Stimulated activated CD8-positive, alpha-beta memory T cell treated with anti-CD3 and anti-CD28 coated beads, Interleukin-4, amount 100 ng/mL, for 24 hours (primary cell): ENCODE measurements around the gene MARF1.
"Not testable (repeated sequence)": the region's sequence is repeated elsewhere in the genome, so short reads cannot be mapped to it uniquely, and the experiment has no call there.

Source experiments
- DNase-seq: peaks from one replicate; pipeline ENCODE4 v3.0.0-alpha.2; 2020; ENCODE audit warnings: low read depth

The MARF1 gene

DNA sequence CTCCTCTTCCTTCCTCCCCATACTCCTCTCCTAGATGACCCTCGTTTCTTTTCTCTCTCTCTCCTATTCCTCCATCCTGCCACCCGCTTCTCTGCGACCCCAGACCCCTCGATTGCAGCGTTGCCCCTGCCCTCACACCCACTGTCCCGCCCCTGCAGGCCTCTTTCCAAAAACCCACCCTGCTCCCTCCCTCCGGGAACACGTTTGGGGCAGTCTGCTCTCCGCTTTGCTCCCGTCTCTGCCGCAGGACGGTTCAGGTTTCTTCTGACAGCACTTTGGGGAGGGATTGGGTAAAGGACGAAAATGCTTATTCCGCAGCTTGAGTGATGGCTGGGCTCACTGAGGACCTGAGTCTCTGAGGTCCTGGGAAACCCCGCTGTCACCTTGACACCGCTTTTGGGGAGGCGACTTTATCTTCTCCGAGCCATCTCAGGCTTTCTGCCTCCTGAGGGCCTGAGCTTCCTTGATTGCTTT is 7.8 kb upstream of the MARF1 start:
- peak; percentile 24 for DNase-seq

DNA sequence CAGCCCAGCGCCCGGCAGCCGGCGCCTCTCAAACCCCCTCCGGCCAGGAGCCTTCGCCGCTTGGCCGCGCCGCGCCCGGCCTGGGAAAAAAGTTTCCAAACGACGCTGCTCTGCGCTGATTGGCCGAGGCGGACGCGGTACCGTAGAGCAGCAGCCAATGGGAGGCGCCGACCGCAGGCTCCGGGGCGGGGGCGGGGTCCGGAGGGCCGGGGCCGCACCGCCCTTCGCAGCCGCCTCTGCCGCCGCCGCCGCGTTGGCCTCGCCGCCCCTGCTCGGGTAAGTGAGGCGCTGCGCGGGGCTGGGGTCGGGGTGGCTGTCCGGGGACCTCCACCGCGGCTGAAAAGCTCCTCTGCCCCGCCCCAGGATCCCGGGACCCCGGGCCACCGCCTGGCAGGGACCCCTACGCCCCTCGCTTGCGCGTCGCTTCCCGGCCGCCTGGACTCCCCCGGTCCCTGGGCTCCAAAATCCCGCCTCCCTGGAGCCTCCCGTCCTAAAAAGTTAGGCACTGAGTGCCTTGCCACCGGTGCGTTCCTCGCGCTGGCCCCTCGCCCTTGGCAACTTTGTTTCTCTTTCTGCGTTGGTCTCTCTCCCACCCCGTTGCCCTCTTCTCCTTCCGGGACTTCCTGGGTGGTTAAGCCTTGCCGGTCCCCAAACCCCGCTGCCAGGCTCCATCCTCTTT is 7.2 kb upstream of the MARF1 start, which contains the start of gene NDE1:
Gene NDE1 (plus strand): TSS at position 227 of the 679 bp plus-strand sequence. CDS start 14,534 bp downstream, outside the sequence.
- DNase-seq = peak; percentile 82

DNA sequence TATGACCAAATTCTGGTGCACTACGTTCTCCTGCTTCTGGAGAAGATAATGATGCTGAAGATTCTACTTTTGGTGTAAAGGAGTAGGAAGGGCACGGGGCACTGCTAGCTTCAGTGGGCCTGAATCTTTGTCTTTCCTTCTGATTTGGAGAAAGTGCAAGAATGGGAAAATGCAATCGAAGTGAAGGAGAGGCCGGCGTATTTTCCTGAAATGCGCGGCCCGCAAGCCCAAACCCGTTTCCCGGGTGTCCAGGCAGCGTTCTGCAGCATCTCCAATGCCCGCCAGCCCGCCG is 6.7 kb upstream of the MARF1 start:
- no peak for DNase-seq

DNA sequence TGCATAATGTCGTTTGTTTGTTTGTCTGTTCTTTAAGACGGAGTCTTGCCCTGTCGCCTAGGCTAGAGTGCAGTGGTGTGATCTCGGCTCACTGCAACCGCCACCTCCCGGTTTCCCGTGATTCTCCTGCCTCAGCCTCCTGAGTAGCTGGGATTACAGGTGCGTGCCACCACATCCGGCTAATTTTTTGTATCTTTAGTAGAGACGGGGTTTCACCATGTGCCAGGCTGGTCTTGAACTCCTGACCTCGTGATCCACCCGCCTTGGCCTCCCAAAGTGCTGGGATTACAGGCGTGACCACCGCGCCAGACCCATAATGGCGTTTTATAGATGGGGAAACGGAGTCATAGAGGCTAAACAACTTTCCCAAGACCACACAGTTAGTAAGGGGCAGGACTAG is 6.4 kb upstream of the MARF1 start:
- not testable (repeated sequence) for DNase-seq

DNA sequence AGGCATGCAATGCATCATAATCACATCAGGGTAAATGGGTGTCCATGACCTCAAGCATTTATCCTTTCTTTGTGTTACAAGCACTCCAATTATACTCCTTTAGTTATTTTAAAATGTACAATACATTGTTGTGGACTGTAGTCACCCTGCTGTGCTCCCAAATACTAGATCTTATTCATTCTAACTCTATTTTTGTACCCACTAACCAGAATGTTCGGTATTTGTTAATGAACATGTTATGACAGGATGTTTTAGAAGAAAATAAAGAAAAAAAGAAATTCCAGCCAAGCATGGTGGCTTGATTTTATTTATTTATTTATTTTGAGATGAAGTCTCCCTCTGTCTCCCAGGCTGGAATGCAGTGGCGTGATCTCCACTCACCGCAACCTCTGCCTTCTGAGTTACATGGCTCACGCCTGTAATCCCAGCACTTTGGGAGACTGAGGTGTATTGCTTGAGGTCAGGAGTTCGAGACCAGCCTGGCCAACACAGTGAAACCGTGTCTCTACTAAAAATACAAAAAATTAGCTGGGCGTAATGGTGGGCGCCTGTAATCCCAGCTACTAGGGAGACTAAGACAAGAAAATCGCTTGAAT is 5.3 kb upstream of the MARF1 start:
- DNase-seq = no peak

DNA sequence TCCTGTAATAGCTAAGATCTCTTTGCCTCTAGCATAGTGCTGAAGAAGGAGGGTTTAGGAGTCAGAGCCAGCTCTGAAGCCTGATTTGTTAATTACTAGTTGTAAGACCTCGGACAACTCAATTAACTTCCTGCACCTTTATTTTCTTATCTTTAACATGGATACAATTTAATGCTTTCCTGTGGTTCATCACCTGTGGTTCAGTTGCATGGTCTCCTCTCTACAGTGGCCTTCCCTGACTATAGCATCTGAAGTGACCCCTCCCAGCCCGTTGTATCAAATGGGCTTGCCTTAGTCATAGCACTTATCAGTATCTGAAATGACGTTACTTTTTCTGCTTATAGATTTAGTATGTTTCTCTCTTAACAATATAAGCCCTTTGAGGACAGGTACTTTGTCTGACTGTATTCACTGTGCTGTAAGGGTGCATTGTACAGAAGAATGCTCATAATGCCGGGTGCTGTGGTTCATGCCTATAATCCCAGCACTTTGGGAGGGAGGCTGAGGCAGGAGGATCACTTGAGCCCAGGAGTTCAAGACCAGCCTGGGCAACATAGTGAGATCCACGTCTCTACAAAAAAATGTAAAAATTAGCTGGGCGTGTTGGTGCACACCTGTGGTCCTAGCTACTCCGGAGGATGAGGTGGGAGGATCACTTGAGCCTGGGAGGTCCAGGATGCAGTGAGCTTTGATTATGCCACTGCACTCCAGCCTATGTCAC is 4.5 kb upstream of the MARF1 start:
- no peak for DNase-seq

DNA sequence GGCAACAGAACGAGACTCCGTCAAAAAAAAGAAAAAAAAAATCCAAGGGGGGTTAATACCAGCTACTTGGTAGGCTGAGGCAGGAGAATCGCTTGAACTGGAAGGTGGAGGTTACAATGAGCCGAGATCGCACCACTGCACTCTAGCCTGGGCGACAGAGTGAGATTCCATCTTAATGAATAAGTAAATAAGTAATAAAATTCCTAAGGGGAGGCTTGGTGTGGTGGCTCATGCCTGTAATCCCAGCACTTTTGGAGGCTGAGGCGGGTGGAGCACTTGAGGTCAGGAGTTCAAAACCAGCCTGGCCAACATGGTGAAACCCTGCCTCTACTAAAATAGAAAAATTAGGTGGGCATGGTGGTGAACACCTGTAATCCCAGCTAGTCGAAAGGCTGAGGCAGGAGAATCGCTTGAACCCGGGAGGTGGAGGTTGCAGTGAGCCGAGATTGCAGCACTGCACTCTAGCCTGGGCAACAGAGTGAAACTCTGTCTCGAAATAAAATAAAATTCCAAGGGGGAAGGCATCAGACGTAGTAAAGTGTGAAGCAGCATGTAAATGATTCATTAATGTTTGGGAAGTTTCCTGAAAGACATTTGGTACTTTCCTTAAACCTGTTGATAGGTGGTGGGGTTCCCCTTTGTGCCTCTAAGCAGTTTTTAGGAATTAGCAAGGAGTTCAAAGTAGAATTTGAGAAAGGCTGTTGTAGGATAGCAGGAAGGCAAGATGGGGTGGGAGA is 3.8 kb upstream of the MARF1 start:
- not testable (repeated sequence) for DNase-seq

DNA sequence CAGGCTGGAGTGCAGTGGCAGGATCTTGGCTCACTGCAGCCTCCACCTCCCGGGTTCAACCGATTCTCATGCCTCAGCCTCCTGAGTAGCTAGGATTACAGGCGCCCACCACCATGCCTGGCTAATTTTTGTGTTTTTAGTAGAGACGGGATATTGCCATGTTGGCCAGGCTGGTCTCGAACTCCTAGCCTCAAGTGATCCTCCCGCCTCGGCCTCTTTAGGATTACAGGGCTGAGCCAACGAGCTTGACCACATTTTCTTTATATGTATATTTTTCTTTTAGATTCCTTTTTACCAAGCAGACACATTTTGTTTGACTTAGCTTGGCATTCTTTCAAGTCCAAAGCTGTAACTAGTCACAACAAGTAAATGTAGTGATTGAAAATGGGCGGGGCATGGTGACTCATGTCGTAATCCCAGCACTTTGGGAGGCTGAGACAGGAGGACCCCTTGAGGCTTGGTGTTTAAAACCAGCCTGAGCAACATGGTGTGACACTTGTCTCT is 2.1 kb upstream of the MARF1 start:
- DNase-seq = not testable (repeated sequence)

DNA sequence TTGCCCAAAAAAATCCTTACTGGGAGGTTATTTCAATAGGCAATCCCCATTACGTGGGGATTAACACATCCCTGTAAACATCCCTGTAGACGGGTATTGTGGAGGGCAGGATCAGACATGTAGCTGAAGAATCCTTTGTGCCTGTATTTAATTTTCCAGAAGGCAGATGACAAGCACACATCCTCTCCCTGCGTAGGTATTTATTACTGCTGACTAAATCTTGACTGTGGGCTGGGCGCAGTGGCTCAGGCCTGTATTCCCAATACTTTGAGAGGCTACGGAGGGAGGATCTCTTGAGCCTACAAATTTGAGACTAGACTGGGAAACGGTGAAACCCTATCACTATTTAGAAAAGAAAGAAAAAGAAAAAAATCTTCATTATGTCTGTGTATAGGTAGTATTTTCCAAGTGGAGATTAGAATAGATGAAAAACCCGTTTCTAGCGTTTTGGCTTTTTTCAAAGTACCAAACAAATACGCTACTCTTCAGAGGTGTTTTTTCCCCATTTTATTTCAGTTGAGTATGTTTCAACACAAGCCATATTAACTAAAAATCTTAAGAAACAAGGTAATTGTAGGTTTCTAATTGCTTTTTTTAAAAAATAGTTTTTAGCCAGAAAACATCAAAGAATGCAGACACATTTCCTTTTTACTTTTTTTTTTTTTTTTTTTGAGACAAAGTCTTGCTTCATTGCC is 1.5 kb upstream of the MARF1 start:
- DNase-seq = no peak

DNA sequence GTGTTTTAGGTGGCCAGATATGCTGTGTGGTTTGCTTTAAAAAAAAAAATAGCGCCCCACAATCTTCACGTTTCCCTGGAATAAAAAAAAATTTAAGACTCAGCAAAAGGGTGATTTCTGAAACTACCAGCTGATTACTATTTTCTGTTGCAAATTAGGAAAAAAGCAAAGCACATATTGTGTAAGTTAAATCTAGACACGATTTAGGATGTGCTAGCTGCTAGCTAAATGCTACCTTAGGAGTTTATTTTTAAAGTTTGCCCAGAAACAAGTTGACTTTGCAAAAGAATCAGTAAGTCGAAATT is 944 bp upstream of the MARF1 start:
- DNase-seq = no peak

DNA sequence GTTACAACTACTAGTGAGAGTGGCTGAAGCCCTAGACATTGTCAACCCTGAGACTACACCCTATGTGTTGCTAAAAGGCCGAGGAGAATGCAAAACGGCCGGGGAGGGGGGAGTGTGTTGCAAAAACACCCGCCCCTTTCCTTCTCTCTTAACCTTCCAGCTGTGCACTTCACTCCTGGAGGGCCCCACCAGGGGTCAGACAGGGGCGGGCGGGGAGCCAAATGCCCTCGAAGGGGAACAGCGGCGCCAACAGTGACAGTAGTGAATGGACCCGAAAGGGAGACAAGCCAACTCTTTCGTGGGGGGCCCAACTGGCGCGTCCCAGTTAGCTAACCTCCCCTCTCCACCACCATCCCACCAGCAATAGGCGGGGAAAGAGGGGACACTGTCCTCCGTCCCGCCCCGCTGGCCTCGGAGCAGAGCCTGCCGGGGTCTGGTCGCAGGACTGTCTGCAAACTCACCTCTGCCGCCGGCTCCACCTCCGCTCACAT is 352 bp downstream of the MARF1 start:
- DNase-seq = peak; percentile 54

DNA sequence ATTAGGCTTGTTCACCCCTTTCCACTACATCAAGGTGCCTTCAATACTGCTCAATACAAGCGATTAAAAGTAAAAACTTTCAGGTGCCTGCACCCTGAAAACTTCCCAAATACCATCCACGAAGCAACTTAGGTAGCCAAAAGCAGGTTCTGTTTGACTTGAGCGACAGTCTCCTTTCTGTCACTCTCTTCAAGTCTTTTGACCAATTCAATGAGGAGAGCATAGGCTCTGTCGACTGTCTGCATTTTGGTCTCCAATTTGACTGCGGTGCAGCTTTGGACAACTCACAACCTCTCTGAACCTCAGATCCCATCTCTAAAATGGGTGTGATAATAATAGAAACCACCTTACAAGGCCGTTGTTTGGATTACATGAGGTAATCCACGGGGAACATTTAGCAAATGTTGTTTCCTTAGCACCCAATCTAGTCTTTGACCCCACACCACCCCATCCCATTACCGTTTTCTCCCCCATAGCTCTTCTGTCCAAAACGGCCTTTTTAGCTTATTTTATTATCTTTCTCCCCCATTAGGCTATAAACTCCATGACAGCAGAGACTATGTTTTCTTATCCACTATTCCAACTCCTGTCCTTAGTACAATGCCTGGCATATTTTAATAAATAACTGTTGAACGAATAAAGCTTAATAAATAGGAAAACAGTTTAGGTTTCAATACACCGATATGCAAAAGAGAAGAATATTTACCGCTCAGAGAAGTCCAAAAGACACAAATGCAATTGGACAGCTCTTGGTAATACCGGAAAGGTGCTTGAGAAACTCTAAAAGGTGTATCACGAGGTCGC is 999 bp downstream of the MARF1 start:
- DNase-seq = no peak

DNA sequence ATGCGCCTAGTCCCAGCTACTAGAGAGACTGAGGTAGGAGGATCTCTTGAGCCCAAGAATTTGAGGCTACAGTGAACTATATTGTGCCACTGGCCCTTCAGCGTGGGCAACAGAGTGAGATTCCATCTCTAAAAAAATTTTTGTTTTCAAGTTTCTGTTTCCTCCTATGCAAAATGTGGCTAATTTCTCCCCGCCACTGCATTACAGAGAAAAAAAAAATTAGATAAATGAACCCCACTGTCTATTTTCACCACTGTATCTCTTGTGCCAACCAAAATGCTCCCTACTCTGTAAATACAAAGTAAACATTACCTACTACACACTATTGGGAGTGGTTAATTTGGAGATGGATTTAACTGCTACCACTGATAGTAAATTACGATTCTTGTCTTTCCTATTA is 2.0 kb downstream of the MARF1 start:
- DNase-seq = no peak

DNA sequence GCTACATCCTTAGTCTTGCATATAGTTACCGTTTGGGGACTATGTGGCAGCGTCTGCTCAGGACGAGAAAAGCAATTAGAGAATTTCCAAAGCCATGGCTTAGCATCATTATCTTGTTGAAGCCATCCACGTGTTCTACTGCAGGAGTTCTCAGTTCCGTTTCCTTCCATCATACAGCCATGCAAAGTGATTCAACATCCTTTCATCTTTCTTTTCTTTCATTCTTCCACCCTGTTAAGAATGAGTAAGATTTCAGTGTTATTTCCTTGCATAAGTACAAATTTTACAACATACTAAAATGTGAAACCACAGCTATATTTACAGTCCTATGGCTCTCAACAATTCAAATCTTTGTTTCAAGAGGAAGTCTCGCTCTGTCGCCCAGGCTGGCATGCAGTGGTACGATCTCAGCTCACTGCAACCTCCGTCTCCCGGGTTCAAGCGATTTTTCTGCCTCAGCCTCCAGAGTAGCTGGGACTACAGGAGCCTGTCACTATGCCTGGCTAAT is 3.8 kb downstream of the MARF1 start:
- DNase-seq = no peak

DNA sequence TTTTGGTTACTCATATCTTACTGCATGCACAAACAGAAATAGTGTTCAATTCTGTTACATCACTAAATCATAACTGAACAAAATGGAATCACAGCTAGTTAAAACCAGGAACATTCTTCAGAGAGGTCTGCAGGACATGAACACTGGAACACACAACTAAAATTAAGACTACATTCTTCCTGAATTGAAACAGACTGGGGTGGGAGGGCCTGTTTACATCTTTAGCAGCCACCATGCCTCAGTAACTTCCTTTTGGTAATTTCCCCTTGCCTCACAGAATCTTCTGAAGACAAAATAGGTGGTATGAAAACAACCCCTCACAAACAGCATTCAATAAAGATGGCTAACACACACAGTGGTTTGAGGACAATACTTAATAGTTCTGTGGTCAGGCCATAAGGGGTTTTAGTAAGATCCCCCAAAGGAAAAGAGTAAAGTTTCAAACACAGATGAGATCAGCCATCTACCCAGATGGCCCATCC is 6.5 kb downstream of the MARF1 start:
- no peak for DNase-seq

DNA sequence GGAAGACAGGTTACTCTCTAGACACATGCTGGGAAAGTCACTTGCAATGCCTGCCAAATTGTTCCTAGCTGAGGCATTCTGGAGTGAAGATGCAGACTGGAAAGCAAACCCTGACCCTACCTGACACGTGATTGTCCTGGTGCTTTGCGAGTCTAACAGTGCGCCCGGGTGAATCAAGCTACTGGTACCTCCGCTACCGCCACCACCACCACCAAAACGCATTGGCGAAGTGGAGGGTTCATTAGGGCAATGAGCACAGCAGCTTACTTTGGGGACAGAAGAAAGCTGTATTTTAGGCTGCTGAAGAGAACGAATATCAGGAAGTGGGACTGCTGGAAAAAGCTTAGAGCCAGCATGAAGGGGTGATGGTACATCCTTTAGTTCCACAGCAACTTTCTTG is 7.0 kb downstream of the MARF1 start:
- no peak for DNase-seq

DNA sequence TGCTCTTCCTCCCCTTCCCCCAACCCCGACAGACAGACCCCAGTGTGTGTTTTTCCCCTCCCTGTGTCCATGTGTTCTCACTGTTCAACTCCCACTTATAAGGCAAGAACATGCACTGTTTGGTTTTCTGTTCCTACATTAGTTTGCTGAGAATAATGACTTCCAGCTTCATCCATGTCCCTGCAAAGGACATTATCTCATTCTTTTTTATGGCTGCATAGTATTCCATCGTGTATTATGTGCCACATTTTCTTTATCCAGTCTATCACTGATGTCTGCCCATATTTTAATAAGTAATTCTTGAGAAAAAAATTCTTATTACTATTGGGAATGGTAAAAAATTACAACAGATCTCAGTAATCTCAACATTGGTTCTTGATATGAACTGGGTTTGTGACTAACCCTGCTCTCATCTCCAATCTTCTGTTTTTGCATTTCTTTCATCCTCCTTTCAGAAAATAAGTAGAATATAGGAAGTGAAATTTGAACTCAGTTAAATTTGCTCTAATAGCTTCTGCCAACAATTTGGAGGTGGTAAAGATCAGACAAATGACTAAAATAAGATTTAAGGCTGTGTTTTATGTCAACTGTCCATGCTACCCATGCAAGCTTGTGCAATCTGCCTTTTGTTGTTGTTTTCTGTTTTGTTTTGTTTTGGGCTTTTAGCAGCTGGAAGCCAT is 11.1 kb downstream of the MARF1 start:
- DNase-seq = no peak

DNA sequence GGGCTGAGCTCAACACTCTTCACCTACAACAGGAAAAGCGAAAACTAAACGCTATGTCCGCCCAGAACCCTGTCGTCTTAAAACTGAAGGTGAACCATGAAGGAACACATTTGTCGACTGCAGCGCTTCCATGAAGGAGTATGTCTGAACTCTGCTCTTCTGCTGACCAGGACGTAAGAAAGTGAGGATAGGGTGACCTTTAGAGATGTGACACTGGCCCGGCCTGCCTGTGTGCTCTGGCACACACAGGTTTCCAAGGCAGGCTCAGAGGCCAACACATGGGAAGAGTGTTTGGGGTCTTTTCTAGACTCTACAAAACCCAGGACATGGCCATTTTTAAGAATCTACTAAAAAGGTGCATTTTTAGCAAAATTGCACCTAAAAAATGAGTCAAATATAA is 21.1 kb downstream of the MARF1 start:
- no peak for DNase-seq

DNA sequence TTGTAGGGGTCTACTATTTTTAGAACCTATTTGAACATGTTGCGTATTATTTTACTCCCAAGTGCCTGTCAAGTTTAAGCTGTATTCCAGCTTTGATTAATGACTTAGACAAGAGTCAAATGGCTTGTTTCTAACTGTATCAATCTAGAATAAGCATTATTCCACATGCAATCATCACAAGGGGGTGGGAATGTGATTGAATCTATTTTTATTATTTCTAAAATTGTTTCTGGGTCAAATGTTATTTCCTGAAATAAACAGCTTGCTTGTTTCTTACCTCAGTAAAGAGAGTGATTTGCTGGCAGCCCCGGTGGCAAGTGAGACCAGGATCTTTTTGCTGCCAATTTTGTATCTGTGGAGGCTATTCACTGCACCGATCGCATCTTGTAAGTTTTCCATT is 21.5 kb downstream of the MARF1 start:
- DNase-seq = no peak

DNA sequence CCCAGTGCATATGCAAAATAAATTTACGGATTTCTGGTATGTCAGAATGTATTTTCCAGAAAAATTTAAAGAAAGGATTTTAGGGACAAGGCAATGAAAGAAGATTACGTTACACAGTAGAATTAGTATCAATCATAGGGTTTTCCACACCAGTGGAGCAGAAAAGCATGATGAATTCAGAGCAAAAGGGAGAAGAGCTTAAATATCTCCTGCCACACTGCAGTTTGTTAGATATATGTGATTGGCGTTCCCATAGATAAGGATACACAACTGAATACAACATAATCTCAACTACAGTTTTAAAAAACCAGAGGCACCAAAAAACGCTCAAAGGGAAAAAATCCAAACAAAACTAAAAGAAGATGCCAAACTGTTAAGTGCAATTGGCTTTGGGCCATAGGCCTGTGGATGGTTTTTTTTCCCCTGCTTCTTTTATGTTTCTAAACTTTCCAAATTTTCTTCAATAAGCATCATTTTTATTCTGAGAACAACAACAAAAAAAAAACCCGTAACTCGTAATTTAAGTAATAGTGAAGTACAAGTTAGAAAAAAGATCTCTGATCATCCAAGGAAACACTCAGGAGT is 22.3 kb downstream of the MARF1 start:
- DNase-seq = no peak
